C4-2B (cell line): ENCODE data around the gene FAM120B.

Experiments
- CTCF ChIP-seq: fragments of 450-650 bp; conservative IDR thresholded peaks from 2 replicates; pipeline ENCODE4 v1.5.1; 2017; ENCODE audit warnings: mild to moderate bottlenecking
- ZFX ChIP-seq: fragments of 450-650 bp; IDR thresholded peaks from 2 replicates; pipeline ENCODE4 v1.6.1; 2017

- TF ChIP-seq CTCF (no peak), ZFX (no peak)
Measured at GRCh38 chr6:170455335-170455979, 148.9 kb downstream of the FAM120B start.
